Erythroblast (primary cell): ENCODE data around the gene FLG2.

Experiments used
- GATA1 ChIP-seq: IDR thresholded peaks from 2 replicates; pipeline ENCODE4 v1.6.1; 2011; ENCODE audit warnings: low read depth, mild to moderate bottlenecking, control low read depth, low read length, moderate library complexity
- POLR2A ChIP-seq: IDR thresholded peaks from 2 replicates; pipeline ENCODE4 v1.6.1; 2011; ENCODE audit warnings: mild to moderate bottlenecking, low read length

GRCh38 chr1:152397474-152397873, 37.7 kb upstream of the FLG2 start:
- no peak for TF ChIP-seq POLR2A
- TF ChIP-seq GATA1 = no peak
